HCT116 (cell line): Measurements from ENCODE around the gene CPLX3. TPM values are rescaled to one million over a fixed set of nuclear protein-coding genes. Genes with fewer than 3 reads are reported as not detected.

Experiments
- ATAC-seq: fragments of 200-7000 bp; cut with Tn5 transposase; 2 replicates; pipeline ENCODE4 v1.9.1; 2020; ENCODE audit warnings: mild to moderate bottlenecking, moderate library complexity
- BruUV-seq: library from RNA; stranded (reverse); fragments of 400-500 nt; replicated peaks from 2 replicates; lab custom pipeline; 2021; lab: Mats Ljungman, UMichigan
- CTCF ChIA-PET: fragments of 300-600 bp; sonication (Branson Sonifier 250); formaldehyde crosslinking; loops from one replicate; lab custom pipeline; 2021; ENCODE audit warnings: antibody characterized with exemption; lab: Charles Lee
- POLR2A ChIA-PET: fragments of 300-600, 350-600 bp; sonication (Branson Sonifier 250); formaldehyde crosslinking; loops from one replicate; lab custom pipeline; 2021; ENCODE audit warnings: antibody characterized with exemption; lab: Charles Lee
- RAD21 ChIA-PET, 2 experiments: fragments of 300-600 bp; sonication (Branson Sonifier 250); formaldehyde crosslinking; loops; one replicate each; lab custom pipeline; 2023; ENCODE audit warnings: low total read pairs in 2 of 2; ENCODE audit not compliant: uncharacterized antibody in 2 of 2, unreplicated experiment in 2 of 2, low non-redundant PET in 1 of 2; lab: Charles Lee
- DNase-seq: peaks from one replicate; pipeline ENCODE4 v3.0.0-alpha.2; 2010; ENCODE audit warnings: low read depth, low spot score
- H2AFZ ChIP-seq: fragments of 200-600 bp; shearing (Covaris generic), sonication (generic); 2 replicates; pipeline ENCODE4 v1.6.1; 2017; ENCODE audit warnings: low read depth, mixed run types, mixed read lengths, antibody characterized with exemption, low read length; ENCODE audit not compliant: poor library complexity, severe bottlenecking
- H3K27ac ChIP-seq: 2 replicates; pipeline ENCODE4 v1.5.1; 2012; ENCODE audit warnings: low read depth, low read length
- H3K27me3 ChIP-seq: fragments of 200-600 bp; sonication (generic); 2 replicates; pipeline ENCODE4 v1.6.1; 2016; ENCODE audit warnings: mixed run types, low read length, mixed read lengths; ENCODE audit not compliant: insufficient read depth
- H3K36me3 ChIP-seq, 2 experiments: fragments of 200-500 bp in 1 of 2; fragments of 200-600 bp in 1 of 2; sonication (Bioruptor generic) in 1 of 2; sonication (generic) in 1 of 2; 2 replicates each; pipeline versions ENCODE4 v1.5.1 to v1.6.1; 2014 to 2016; ENCODE audit warnings: low read length in 2 of 2, inconsistent platforms in 1 of 2, mixed read lengths in 1 of 2, mixed run types in 1 of 2; ENCODE audit not compliant: insufficient read depth in 2 of 2, control insufficient read depth in 1 of 2
- H3K4me1 ChIP-seq, 2 experiments: fragments of 200-600 bp in 1 of 2; sonication (generic) in 1 of 2; 2 replicates each; pipeline versions ENCODE4 v1.5.1 to v1.6.1; 2012 to 2017; ENCODE audit warnings: low read length in 2 of 2, inconsistent platforms in 1 of 2, mild to moderate bottlenecking in 1 of 2, mixed read lengths in 1 of 2, mixed run types in 1 of 2, moderate library complexity in 1 of 2; ENCODE audit not compliant: insufficient read depth in 2 of 2, control insufficient read depth in 1 of 2
- H3K4me2 ChIP-seq: fragments of 200-600 bp; sonication (generic); 2 replicates; pipeline ENCODE4 v1.6.1; 2017; ENCODE audit warnings: mixed run types, low read length, mixed read lengths
- H3K4me3 ChIP-seq, 2 experiments: fragments of 200-600 bp in 1 of 2; sonication (generic) in 1 of 2; replicated peaks in 1 of 2; 2 replicates each; pipeline ENCODE4 v1.5.1; 2011 to 2016; ENCODE audit warnings: low read length in 2 of 2, control low read depth in 1 of 2, low read depth in 1 of 2, mild to moderate bottlenecking in 1 of 2, mixed read lengths in 1 of 2, mixed run types in 1 of 2
- H3K79me2 ChIP-seq: fragments of 200-600 bp; sonication (generic); 2 replicates; pipeline ENCODE4 v1.6.1; 2017; ENCODE audit warnings: mild to moderate bottlenecking, mixed run types, low read length, moderate library complexity, mixed read lengths; ENCODE audit not compliant: insufficient read depth
- H3K9ac ChIP-seq: fragments of 200-600 bp; sonication (generic); 2 replicates; pipeline ENCODE4 v1.6.1; 2016; ENCODE audit warnings: low read length, mixed read lengths
- H3K9me2 ChIP-seq: fragments of 200-600 bp; sonication (generic), shearing (Covaris generic); 2 replicates; pipeline ENCODE4 v1.6.1; 2017; ENCODE audit warnings: mixed run types, mild to moderate bottlenecking, moderate library complexity; ENCODE audit not compliant: insufficient read depth
- H3K9me3 ChIP-seq, 2 experiments: fragments of 200-500 bp in 1 of 2; fragments of 200-600 bp in 1 of 2; sonication (Bioruptor generic) in 1 of 2; sonication (generic) in 1 of 2; 2 replicates each; pipeline ENCODE4 v1.6.1; 2014 to 2017; ENCODE audit warnings: low read length in 2 of 2, mixed read lengths in 2 of 2, inconsistent platforms in 1 of 2, low read depth in 1 of 2, mild to moderate bottlenecking in 1 of 2, mixed run types in 1 of 2, moderate library complexity in 1 of 2; ENCODE audit not compliant: control insufficient read depth in 1 of 2, insufficient read depth in 1 of 2
- H4K20me1 ChIP-seq: fragments of 200-600 bp; sonication (generic), shearing (Covaris generic); 2 replicates; pipeline ENCODE4 v1.6.1; 2017; ENCODE audit warnings: mixed run types, mild to moderate bottlenecking, moderate library complexity; ENCODE audit not compliant: insufficient read depth
- CBX3 ChIP-seq: IDR thresholded peaks from 2 replicates; pipeline ENCODE4 v1.6.1; 2012; ENCODE audit warnings: low read depth
- CEBPB ChIP-seq: IDR thresholded peaks from 2 replicates; pipeline ENCODE4 v1.6.1; 2012; ENCODE audit warnings: low read depth
- EGR1 ChIP-seq: IDR thresholded peaks from 2 replicates; pipeline ENCODE4 v1.6.1; 2012; ENCODE audit warnings: low read depth
- ELF1 ChIP-seq: IDR thresholded peaks from 2 replicates; pipeline ENCODE4 v1.6.1; 2012; ENCODE audit warnings: low read depth, borderline replicate concordance
- EZH2 ChIP-seq: fragments of 200-600 bp; sonication (generic); IDR thresholded peaks from 2 replicates; pipeline ENCODE4 v1.6.1; 2017; ENCODE audit warnings: antibody characterized with exemption, mixed run types
- EZH2phosphoT487 ChIP-seq: fragments of 200-600 bp; IDR thresholded peaks from 2 replicates; pipeline ENCODE4 v1.6.1; 2018; ENCODE audit warnings: antibody characterized with exemption, borderline replicate concordance
- JUND ChIP-seq: IDR thresholded peaks from 2 replicates; pipeline ENCODE4 v1.6.1; 2012
- POLR2A ChIP-seq: IDR thresholded peaks from 2 replicates; pipeline ENCODE4 v1.7.0; 2011; ENCODE audit warnings: borderline replicate concordance; ENCODE audit not compliant: insufficient read depth, insufficient read length; ENCODE audit errors: extremely low read depth
- POLR2AphosphoS5 ChIP-seq: IDR thresholded peaks from 2 replicates; pipeline ENCODE4 v1.6.1; 2011; ENCODE audit warnings: mild to moderate bottlenecking, low read depth, low read length, moderate library complexity
- RAD21 ChIP-seq: IDR thresholded peaks from 2 replicates; pipeline ENCODE4 v1.6.1; 2012; ENCODE audit warnings: low read depth, mild to moderate bottlenecking
- SIN3A ChIP-seq: IDR thresholded peaks from 2 replicates; pipeline ENCODE4 v1.6.1; 2012; ENCODE audit warnings: low read depth
- SRF ChIP-seq: IDR thresholded peaks from 2 replicates; pipeline ENCODE4 v1.6.1; 2012; ENCODE audit warnings: low read depth
- TCF7L2 ChIP-seq: IDR thresholded peaks from 2 replicates; pipeline ENCODE4 v1.7.0; 2011; ENCODE audit warnings: borderline replicate concordance, inconsistent platforms; ENCODE audit not compliant: insufficient read depth, insufficient read length; ENCODE audit errors: extremely low read depth
- YY1 ChIP-seq: IDR thresholded peaks from 2 replicates; pipeline ENCODE4 v1.6.1; 2011; ENCODE audit warnings: low read length, low read depth, moderate library complexity, mild to moderate bottlenecking; ENCODE audit not compliant: insufficient replicate concordance; ENCODE audit errors: extremely low read depth
- ZFX ChIP-seq: fragments of 450-650 bp; IDR thresholded peaks from 2 replicates; pipeline ENCODE4 v1.6.1; 2017
- ZNF274 ChIP-seq: fragments of 200-500 bp; sonication (Bioruptor generic); IDR thresholded peaks from 2 replicates; pipeline ENCODE4 v1.6.1; 2014; ENCODE audit warnings: mild to moderate bottlenecking, low read depth, low read length, inconsistent platforms
- intact Hi-C: fragments of 100-400 bp; cut with micrococcal nuclease; formaldehyde crosslinking; loops from 2 replicates; pipeline ENCODE4 v1.10.0; 2022
- total RNA-seq: library from RNA; stranded (reverse); gene quantifications from one replicate; pipeline ENCODE4 v1.2.1, GENCODE V29; 2021; ENCODE audit not compliant: unreplicated experiment
- TF ChIP-seq, protein P1 (sequence below): IDR thresholded peaks from 2 replicates; pipeline ENCODE4 v1.6.1; 2012
- TF ChIP-seq, protein P2 (sequence below): IDR thresholded peaks from 2 replicates; pipeline ENCODE4 v1.6.1; 2011; ENCODE audit warnings: mild to moderate bottlenecking, low read length, moderate library complexity; ENCODE audit not compliant: insufficient replicate concordance; ENCODE audit errors: extremely low read depth
- TF ChIP-seq, protein P3 (sequence below), 3 experiments: fragments of 200-600 bp in 1 of 3; sonication (generic) in 1 of 3; IDR thresholded peaks in 2 of 3; conservative IDR thresholded peaks in 1 of 3; 2 replicates each; pipeline ENCODE4 v1.5.1; 2012 to 2017; ENCODE audit warnings: low read depth in 2 of 3, low read length in 2 of 3, antibody characterized with exemption in 1 of 3, borderline replicate concordance in 1 of 3, control low read depth in 1 of 3, mild to moderate bottlenecking in 1 of 3, mixed read lengths in 1 of 3, mixed run types in 1 of 3, moderate library complexity in 1 of 3; ENCODE audit not compliant: insufficient read depth in 1 of 3
- TF ChIP-seq, protein P4 (sequence below): IDR thresholded peaks from 2 replicates; pipeline ENCODE4 v1.6.1; 2012; ENCODE audit warnings: low read depth

CPLX3 gene
- total RNA-seq, 1 experiment from 2014 or later, result not detected

DNA sequence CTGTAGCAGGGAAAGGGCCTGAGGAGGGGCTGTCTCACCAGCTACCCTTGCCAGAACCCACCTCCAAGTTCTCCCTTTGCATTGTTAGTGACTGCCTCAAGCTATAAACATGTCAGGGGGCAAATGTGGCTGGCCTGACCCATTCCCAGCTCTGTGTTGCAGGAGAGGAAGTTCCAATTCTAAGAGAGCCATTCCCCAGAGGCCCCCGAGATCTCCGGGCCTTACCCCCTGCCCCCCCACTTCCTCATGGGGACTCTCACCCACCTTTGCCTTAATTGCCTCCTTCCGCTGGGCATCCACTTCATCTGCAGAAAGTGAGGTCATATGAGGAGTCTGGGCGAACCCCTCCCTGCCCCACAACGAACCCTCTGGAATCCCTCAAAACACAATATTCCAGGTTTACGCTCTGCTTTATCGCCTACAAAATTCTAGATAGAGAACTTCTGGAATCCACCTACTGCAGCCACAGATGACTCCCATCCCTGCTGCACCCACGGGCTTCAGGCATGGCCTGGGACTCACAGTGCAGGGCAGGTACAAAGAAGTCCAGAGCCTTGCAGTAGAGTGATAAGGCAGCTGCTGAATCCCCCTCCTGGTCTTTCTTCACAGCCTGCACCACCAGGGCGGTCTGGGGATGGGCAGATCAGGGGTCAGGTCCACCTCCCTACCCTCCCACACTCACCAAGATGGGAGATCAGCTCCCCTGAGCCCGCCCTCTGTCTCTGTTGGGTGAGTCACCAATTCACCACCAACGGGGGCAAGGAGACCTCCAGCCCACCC, 12.5 kb downstream of the CPLX3 start:
- no TSS peak for BruUV-seq
- H3K9me2 ChIP-seq, result no peaks in the 10 kb centered on the region
- ChIA-PET POLR2A (no interaction called here), CTCF (no interaction called here), RAD21 (no interaction called here)
- H3K27me3 ChIP-seq, result no peaks in the 10 kb centered on the region
- H3K4me3 ChIP-seq, result no peak overlapping the region
- no peak overlapping the region for H3K4me2 ChIP-seq
- TF ChIP-seq ELF1, result no peak
- no peak for TF ChIP-seq CBX3
- TF ChIP-seq CEBPB, result no peak
- TF ChIP-seq SRF, result no peak
- TF ChIP-seq, protein P1, sequence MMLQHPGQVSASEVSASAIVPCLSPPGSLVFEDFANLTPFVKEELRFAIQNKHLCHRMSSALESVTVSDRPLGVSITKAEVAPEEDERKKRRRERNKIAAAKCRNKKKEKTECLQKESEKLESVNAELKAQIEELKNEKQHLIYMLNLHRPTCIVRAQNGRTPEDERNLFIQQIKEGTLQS, result no peak
- TF ChIP-seq ZFX, result no peak
- no peak for TF ChIP-seq EGR1
- TF ChIP-seq EZH2, result no peak
- no peak for TF ChIP-seq RAD21
- TF ChIP-seq POLR2AphosphoS5, result no peak
- TF ChIP-seq, protein P2, sequence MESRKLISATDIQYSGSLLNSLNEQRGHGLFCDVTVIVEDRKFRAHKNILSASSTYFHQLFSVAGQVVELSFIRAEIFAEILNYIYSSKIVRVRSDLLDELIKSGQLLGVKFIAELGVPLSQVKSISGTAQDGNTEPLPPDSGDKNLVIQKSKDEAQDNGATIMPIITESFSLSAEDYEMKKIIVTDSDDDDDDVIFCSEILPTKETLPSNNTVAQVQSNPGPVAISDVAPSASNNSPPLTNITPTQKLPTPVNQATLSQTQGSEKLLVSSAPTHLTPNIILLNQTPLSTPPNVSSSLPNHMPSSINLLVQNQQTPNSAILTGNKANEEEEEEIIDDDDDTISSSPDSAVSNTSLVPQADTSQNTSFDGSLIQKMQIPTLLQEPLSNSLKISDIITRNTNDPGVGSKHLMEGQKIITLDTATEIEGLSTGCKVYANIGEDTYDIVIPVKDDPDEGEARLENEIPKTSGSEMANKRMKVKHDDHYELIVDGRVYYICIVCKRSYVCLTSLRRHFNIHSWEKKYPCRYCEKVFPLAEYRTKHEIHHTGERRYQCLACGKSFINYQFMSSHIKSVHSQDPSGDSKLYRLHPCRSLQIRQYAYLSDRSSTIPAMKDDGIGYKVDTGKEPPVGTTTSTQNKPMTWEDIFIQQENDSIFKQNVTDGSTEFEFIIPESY, result no peak
- TF ChIP-seq SIN3A, result no peak
- TF ChIP-seq YY1, result no peak
- no peak for TF ChIP-seq POLR2A
- TF ChIP-seq EZH2phosphoT487, result no peak
- TF ChIP-seq, protein P3, sequence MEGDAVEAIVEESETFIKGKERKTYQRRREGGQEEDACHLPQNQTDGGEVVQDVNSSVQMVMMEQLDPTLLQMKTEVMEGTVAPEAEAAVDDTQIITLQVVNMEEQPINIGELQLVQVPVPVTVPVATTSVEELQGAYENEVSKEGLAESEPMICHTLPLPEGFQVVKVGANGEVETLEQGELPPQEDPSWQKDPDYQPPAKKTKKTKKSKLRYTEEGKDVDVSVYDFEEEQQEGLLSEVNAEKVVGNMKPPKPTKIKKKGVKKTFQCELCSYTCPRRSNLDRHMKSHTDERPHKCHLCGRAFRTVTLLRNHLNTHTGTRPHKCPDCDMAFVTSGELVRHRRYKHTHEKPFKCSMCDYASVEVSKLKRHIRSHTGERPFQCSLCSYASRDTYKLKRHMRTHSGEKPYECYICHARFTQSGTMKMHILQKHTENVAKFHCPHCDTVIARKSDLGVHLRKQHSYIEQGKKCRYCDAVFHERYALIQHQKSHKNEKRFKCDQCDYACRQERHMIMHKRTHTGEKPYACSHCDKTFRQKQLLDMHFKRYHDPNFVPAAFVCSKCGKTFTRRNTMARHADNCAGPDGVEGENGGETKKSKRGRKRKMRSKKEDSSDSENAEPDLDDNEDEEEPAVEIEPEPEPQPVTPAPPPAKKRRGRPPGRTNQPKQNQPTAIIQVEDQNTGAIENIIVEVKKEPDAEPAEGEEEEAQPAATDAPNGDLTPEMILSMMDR (IDR thresholded peaks at IDR 0.05 in 2 of 3, conservative IDR thresholded peaks at IDR 0.05 in 1 of 3; ENCODE audit: borderline replicate concordance in 1 of 3, insufficient read depth in 1 of 3, low read depth in 2 of 3, low read length in 2 of 3), result no peak
- no peak for TF ChIP-seq ZNF274
- TF ChIP-seq, protein P4, sequence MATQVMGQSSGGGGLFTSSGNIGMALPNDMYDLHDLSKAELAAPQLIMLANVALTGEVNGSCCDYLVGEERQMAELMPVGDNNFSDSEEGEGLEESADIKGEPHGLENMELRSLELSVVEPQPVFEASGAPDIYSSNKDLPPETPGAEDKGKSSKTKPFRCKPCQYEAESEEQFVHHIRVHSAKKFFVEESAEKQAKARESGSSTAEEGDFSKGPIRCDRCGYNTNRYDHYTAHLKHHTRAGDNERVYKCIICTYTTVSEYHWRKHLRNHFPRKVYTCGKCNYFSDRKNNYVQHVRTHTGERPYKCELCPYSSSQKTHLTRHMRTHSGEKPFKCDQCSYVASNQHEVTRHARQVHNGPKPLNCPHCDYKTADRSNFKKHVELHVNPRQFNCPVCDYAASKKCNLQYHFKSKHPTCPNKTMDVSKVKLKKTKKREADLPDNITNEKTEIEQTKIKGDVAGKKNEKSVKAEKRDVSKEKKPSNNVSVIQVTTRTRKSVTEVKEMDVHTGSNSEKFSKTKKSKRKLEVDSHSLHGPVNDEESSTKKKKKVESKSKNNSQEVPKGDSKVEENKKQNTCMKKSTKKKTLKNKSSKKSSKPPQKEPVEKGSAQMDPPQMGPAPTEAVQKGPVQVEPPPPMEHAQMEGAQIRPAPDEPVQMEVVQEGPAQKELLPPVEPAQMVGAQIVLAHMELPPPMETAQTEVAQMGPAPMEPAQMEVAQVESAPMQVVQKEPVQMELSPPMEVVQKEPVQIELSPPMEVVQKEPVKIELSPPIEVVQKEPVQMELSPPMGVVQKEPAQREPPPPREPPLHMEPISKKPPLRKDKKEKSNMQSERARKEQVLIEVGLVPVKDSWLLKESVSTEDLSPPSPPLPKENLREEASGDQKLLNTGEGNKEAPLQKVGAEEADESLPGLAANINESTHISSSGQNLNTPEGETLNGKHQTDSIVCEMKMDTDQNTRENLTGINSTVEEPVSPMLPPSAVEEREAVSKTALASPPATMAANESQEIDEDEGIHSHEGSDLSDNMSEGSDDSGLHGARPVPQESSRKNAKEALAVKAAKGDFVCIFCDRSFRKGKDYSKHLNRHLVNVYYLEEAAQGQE, result no peak
- TF ChIP-seq TCF7L2, result no peak
- TF ChIP-seq JUND, result no peak
- H2AFZ ChIP-seq, result no peak overlapping the region
- H3K4me1 ChIP-seq, result peaks cover 9 to 23% of the 10 kb centered on the region in 2 experiments; a peak in 3 of 4 replicates
- H3K9me3 ChIP-seq, result no peaks in the 10 kb centered on the region
- no peak for ATAC-seq
- no peak for DNase-seq
- H3K79me2 ChIP-seq, result peaks cover 6% of the 10 kb centered on the region; the same call in 1 of the 2 replicates
- H3K27ac ChIP-seq, result no peak overlapping the region
- H4K20me1 ChIP-seq, result no peaks in the 10 kb centered on the region
- intact Hi-C loops, result no loop called here
- no peak overlapping the region for H3K9ac ChIP-seq
- peaks cover 2 to 8% of the 10 kb centered on the region in 2 experiments; a peak in 1 of 4 replicates for H3K36me3 ChIP-seq
